Pons (tissue), 1 donor: ENCODE data around the gene LRBA.
A peak's percentile ranks its signal among the peaks of the same experiment; 100 is the strongest.

ENCODE experiments used
- DNase-seq: peaks from one replicate; pipeline ENCODE4 v3.0.0-alpha.2; 2016; ENCODE audit warnings: low spot score

The LRBA gene

GRCh38 chr4:150366487-150366999, 648.5 kb downstream of the LRBA start:
- DNase-seq = peak; percentile 12

GRCh38 chr4:150363721-150364688, 651.1 kb downstream of the LRBA start:
- no peak for DNase-seq

DNA sequence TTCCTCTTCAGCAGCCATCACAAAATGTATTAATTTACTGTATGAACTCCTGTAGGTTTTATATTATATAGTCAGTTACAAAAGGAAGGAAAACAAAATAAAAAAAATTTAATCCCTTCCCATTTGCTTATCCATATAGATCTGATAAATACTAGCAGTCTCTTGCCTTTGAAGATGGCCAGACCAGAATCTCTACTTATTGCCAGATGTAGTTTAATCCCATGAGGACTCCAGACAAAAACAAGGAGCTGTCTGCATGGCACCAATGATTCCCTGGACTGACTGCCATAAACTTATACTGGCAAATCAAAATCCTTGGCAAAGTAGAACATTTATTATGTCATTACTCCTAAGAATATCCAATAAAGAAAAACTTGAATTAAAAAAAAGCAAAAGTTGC, 656.4 kb downstream of the LRBA start:
- no peak for DNase-seq

- no peak for DNase-seq
Measured at GRCh38 chr4:150357829-150358228, 657.3 kb downstream of the LRBA start.

DNA sequence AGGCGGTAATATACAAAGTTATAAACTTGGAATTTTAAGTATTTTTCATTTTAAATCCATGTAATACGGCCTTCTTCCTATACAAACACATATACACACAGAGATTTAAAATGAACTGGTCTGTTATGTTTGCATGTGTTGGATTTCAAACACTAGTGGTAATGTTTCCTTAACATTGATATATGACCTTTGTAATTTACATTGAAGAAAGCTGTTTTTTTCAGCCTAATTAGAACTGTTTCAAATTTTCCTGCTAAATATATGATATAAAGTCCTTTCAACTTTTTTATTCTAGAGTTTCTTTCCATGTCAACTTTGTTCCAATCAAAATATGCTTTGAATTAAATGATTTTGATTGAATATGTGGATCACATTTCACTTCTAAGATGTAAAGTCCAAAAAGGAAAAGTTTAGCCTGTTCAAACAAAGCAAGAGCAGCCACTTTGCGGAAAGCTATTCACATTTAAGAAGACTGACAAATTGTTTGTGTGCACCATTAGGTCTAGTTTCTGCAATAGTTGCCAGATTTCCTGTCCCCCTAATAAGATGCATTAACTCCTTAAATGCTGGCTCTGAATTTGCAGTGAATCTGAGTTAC, 659.1 kb downstream of the LRBA start:
- no peak for DNase-seq

- DNase-seq = no peak
Measured at GRCh38 chr4:150355418-150355817, 659.7 kb downstream of the LRBA start.

DNA sequence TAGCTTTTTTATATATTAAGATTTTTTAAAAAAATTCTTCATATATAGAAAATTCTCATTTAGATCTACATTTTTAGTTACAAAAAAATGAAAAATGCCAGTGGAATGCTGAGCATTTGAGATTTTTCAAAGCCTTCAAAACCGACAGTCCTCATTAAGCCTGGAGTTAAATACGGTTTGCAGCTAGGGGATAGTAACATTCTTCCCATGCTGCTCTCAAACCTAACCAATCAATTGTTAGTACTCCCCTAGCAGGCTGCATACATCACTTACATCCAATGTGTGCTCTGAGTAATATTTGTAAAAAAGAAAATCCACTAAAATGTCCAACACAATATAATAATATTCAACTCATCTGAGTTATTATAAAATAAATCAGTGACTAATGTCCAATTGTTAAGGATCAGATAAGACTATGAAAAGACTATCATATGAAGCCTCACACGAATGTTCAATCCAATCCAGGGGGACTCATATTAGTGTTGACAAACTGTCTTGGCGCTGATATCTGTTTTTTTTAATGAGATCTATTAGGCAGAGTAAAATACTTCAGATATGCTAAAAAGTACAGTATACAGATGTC, 660.8 kb downstream of the LRBA start:
- DNase-seq = no peak

DNA sequence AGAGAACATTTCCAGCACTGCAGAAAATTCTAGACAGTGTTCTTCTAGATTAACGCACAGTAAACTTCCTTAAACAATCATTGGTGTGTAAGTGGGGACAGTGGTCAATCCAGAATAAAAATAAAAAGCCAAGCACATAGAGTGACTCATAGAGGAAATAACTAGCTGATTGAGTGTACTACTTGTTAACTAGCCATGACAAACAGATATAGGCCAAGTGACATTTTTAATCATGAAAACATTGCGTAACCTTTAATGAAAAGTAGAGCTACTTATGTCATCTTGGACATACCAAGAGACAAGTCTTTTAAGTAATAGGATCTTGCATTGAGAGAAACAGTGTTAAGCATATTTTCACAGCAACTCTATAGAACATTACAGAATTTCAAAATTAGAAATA, 667.0 kb downstream of the LRBA start:
- no peak for DNase-seq

DNA sequence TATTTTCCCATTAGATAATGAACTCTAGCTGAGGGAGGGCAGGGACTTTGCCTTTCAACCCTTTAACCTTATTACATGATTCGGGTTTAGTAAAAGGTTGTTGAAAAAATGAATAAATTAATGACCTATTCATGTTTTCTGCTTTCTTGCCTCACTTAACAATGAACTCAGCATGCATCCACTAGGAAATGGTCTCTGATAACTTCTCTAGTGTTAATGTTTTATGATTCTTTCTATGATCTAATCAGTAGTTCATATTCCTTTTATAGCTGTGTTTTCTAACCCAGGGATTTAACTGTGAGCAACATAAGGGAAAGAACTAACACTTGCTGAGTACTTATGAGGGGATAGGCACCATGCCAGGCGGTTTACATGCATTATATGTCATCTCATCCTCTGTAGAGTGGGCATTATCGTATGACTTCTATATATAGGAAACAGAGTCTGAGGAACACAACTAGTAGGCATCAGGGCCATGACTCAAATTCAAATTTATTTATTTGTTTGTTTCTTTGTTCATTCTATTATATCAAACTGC, 669.8 kb downstream of the LRBA start:
- no peak for DNase-seq

GRCh38 chr4:150343796-150344195, 671.3 kb downstream of the LRBA start:
- DNase-seq = no peak

DNA sequence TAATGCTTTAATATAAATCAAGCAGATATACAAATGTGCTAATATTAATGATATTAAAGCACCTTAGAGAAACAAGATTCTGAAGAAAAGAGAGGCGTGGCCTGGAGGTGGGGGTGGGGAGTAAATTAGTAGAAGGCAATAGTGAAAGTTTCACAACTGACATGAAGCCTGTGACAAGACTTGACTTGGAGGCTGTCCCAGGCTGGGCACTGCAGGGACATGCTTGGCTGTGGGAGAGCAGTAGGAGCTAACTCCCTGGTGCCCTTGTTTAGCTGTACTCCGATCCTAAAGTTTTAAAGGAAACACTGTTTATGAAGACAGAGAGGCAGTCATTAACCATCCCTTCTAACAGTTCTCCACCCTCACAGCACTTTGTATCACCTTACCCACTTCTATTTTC, 672.1 kb downstream of the LRBA start:
- no peak for DNase-seq

DNA sequence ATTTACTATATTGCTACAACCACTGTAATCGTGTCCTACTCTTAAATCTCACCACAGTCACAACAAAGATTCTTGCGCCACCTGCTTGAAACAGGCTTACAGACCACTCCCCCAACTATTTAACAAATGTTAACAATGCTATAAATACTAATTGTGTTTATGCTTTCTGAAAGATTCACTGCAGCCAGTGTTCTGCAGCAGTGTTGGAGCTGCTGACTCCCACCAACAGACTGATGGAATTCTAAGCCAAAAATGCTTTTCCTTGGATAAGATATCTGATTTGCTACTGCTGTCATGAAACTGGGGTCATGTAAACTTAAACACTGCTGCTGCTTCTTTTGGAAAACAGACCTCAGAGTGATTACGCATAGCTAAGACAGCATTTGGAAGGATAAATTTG, 677.4 kb downstream of the LRBA start:
- DNase-seq = no peak

DNA sequence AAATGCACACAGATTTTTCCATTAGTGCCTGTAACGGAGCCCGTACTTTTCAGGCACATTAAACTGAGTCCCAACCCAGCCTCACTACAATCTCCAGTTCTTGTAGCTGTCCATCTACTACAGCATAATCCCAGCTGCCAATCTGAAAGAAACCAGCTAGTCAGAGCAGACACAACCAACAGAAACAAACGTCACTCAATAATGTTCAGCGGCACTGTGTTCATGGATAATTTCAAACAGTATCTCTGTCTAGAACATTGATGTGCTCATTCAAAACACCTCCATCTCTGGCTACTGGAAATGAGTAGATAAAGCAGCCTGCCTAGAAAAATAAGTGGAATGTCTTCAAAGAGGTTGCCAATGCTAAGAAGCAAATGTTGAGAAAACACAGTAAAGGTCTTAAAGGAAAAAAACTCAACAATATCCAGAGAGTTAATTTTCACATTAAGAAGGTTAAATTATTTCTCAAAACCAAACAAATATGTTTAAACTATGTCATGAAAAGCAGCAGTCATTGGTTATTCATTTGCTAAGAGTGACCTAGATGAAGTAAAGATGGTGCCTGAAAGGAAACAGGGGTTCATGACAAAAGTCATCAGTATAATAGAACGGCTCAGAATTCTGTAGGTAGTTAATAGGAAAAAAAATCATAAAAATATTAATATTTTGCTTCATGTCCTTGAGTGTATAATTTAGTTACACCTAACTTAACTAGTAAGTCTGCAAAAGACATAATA, 678.2 kb downstream of the LRBA start:
- no peak for DNase-seq

DNA sequence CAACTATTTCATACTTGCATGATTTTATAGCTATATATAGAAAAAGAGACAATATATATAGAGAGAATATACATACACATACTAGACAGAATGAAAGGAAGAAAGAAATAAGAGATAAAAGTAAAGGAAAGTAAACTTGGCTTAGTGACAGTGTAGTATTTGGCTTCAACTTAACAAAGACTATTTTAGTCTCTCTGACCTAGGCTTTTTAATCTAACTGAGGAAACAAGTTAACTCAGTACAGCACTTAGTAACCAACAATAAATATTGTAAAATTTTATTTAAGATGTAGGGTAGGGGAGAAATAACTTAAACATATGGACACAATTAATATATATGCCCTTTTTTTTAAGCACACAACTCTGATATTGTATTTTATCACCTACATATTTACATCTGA, 682.1 kb downstream of the LRBA start:
- no peak for DNase-seq

GRCh38 chr4:150332086-150332485, 683.0 kb downstream of the LRBA start:
- no peak for DNase-seq

DNA sequence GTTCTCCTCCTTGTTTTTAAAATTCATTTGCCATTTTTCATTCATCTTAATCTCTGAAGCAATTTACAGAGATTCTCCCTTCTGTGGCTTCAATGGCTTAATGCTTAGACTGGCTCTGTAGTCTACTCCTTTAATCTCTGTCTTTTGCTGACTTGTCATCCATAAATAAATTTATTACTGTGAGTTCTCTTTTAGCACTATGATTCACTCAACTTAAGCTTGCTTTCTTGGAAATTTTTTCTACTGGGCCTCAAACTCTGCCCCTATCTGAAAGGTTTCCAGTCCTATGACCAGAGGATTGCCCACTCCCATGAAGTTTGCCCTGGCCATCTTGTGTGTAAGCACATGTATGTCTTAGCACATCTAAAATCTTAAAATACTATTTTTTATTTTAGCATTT, 685.7 kb downstream of the LRBA start:
- DNase-seq = no peak

- DNase-seq = no peak
Measured at GRCh38 chr4:150328496-150328895, 686.6 kb downstream of the LRBA start.

- no peak for DNase-seq
Measured at GRCh38 chr4:150327262-150327780, 687.8 kb downstream of the LRBA start.

DNA sequence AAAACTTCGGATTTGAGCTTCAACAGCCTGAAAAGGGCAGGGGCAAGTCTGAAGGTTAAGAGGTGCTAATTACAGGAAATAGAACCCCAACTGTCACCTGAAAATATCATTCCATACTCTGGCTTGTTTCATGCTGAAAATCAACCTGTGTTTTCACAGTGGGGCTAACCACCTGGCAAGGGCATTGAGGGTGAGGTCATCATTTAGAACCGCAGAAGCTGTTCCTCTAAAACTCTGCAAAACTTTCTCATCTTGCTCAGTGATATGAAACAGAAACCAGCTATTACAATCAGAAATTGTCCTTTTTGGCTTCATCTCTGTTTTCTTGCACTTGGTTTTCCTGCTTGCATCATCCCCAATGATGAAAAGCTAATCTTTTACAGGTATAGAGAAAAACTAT, 689.2 kb downstream of the LRBA start:
- DNase-seq = no peak

DNA sequence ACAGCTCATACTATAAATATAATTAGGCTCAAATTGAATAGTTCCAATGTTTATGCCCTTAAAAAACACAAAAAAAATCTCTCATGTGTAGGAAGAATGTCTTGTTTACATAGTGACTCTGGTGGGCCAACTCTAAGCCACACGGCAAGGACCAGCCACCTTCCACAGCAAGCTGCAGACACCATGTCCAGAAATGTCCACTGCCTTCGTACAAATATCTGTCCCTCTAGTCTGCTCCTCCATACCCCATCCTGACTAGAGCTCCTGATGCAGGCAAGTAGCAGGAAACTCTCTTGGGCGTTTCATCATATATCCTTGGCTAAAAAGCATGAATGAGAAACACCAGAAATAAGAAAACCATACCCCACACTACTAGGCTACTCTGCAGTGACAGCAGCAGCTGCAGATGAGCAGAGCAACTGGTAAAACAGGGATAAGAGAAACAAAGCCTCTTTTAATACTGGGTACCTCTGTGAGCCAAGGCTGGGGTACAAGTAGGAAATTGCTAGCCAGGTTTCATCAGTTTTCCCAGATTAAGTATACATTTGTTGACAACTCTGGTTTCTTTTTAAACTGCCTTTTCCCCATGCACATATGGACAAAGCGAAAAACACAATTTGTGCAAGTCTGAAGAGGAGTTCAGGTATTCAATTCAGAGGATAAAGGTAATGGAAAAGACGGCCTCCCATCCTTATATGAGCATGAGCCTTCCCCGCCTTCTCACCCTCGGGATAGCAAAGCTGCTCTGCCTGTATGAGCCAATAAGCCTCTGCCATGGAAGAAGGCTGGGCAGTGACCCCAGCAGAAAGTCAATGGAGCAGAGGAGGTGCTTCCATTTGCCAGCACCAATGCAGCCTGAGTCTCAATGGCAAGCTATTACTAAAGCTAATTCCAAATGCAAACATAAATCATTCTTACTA, 691.4 kb downstream of the LRBA start:
- no peak for DNase-seq

- no peak for DNase-seq
Measured at GRCh38 chr4:150322646-150323045, 692.4 kb downstream of the LRBA start.
